GM21786 (cell line): Measurements from ENCODE around the gene PTRH1.
A peak's percentile ranks its signal among the peaks of the same experiment; 100 is the strongest.

Source experiments
- ATAC-seq: cut with Tn5 transposase; IDR thresholded peaks from one replicate; pipeline ENCODE4 v1.9.1; 2021; ENCODE audit not compliant: unreplicated experiment

Gene PTRH1

DNA sequence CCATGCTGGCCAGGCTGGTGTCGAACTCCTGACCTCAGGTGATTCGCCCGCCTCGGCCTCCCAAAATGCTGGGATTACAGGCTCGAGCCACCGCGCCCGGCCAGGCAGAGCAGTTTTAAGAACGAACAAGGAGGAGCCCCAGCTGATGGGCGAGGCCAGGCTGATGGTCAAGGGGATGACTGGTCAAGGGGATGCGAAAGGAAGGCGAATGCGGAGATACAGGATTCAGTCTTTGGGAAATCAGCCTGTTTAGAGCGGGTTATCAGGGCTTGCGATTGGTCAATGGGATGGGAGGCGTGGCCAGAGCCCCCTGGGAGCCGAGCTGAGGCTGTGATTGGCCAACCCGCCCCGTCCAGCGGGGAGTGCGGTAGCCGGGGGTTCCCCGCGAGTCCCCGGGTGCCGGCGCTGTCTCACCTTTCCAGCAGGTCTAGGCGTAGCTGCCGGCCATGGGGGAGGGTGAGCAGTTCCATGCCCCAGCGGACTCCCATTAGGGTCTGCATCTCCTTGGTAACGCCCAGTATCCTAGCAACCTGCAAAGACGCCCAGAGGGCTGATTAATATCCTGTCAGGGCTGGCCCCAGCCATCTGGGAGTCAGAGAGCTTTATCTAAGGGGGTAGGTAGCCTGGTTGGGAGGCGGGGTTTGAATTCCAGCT lies 27.1 kb upstream of the PTRH1 start:
- no peak for ATAC-seq

DNA sequence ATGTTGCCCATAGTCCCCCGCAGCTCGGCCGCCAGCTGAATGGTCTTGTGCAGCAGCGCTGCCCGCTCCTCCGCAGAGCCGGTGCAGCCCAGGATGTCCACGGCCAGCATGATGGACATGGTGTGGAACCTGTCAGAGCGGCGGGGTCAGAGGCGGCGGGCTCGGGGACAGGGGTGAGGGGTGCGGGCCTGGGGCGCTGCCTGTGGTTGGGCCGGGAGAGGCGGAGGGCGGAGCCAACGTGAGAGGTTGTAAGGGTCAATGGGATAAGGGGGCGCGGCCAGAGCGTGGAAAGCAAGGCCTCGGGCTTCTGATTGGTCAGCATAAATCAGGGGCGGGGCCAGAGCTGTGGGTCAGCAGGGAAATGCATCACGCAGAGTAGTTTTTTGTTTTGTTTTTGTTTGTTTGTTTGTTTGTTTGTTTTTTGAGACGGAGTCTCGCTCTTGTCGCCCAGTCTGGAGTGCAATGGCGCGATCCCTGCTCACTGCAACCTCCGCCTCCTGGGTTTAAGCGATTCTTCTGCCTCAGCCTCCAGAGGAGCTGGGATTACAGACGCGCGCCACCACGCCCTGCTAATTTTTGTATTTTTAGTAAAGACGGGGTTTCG lies 26.5 kb upstream of the PTRH1 start:
- ATAC-seq, result no peak

DNA sequence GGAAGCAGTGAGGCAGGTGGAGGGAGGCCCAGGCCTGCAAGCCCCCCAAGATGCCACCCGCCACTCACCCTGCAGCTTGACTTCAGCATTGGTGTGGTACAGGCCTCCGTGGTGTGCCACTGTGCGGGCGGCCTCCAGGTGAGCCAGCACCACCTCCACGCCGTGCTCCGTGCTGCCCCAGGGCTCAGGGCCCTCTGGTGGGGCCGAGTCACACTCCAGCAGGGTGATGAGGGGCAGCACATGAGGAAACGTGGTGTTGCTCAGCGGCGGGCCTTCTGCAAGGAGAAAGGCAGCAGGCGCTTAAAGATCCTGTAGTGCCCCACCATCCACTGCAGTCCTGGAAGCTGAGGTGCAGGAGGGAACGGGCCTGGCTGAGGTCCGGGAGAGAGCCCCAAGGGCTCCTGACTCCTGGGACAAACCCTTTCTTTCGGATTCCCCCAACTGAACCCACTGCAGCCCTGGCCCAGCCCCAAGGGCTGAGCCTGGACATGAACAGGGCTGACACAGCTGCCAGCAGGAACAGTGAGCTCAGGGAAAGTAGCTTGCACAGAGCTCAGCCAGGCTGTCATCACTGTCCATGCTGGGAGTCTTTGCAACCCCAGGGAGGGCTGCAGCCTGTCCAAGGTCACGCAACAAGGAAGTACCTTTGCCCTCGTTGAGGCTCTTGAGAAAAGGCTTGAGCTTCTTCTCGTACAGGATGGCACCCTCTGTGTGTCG lies 24.3 kb upstream of the PTRH1 start:
- ATAC-seq, result no peak

DNA sequence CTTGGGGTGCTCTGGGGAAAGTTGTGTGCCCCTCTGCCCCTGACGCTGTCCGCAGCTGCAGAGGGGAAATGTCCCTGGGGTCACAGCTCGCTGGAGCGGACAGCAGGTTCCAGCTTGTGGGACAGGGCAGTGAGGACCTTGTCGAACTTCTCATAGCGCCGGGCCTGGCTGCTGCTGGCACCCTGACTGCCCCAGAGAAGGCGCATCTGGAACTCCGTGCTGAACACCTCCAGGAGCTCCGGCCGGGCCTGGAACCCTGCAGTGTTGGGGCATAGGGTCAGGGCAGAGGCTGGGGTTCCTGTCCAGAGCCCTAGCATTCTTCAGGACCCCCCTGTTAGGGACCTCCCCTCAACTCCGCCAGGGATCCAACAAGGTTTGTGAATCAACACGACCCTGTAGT lies 23.2 kb upstream of the PTRH1 start:
- no peak for ATAC-seq

DNA sequence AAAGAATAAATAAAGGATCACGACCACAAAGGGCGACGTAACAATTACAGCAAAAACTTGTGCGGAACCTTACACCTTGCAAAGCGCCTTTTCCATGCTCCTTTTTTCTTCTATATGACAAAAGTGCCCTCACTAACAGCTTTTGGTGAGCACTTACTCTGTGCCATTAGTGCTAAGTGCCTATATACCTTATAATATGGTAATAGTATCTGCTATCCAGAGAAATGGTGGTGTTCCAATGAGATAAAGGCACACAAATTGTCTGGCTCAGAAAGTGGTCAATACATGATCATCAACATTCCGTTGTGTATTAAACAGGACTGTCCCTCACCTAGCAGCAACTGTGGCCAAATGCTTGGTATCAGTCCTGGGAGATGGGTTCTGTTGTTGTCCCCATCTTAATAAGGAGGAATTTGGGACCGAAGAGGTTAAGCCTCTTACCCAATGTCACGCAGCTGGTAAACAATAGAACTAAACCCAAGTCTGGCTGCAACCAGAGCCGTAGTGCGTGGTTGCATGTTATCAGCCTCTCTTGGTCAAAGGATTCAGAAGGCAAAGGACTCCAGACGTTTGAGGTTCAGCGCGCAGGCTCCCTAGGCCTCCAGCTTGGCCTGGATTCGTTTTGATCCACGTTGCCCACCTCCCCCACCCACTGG lies 20.2 kb upstream of the PTRH1 start:
- ATAC-seq, result peak; percentile 6

DNA sequence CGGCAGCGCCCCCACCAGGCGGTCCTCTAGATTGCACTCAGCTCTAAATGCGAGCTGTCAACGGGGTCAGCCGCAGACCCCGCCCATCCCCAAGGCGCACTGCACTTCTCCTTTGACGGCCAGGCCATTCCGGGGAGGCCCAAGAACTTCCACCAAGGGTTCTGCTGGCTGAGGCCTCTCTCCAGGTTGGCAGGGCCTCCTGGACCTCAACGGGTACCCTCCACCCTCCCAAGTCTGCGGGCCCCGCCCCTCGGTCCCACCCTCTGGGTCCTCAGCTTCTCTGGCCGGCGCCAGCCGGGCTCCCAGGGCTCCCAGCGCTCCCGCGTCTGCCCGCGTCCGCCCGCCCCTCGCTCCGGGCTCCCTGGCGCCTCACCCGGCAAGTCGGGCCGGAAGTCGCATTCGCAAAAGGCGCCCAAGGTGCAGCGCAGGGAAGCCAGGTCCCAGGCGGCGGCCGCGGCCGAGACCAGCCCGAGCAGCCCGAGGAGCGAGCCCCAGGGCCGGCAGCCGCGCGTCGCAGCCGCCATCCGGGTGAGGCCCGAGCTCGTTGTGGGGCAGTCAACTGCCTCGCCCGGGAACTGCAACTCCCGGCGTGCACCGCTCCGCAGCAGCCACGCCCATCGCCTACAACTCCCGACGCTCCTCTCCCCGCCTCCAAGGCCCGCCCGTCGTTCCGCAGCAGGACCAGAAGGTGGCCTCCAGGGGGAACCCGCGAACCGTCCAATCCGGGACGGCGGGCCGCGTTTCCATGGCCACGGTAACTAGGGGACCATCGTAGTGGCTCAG lies 19.5 kb upstream of the PTRH1 start, which contains the start of gene TOR2A:
TSS of gene TOR2A (minus strand) at position 548 of the 783 bp plus-strand sequence. CDS start at position 524, 24 bp downstream.
- ATAC-seq, result peak; percentile 79

DNA sequence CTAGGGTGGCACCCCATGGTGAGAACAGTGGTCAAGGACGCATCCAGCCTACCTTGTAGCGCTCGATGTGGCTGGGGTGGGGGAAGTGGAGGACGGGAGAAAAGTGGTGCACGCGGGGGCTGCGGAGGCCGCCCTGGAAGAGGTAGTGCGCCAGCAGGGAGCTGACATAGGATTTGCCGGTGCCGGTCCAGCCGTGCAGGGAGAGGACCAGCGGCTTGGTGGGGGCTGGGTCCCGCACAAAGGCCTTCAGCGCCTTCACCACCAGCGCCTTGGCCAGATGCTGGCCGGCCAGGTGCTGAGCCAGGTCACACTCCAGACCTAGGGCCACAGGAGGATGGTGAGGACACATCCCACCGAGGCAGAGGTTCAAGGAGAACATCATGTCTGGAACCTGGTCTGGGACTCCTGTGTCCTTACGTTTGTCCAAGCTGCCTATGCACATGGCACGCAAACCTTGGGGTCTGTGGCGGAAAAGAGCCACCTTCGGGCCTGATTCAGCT lies 18.8 kb upstream of the PTRH1 start:
- no peak for ATAC-seq

- no peak for ATAC-seq
Measured at GRCh38 chr9:127733614-127734013, 18.2 kb upstream of the PTRH1 start.

- ATAC-seq, result no peak
Measured at GRCh38 chr9:127732444-127732843, 17.0 kb upstream of the PTRH1 start.

DNA sequence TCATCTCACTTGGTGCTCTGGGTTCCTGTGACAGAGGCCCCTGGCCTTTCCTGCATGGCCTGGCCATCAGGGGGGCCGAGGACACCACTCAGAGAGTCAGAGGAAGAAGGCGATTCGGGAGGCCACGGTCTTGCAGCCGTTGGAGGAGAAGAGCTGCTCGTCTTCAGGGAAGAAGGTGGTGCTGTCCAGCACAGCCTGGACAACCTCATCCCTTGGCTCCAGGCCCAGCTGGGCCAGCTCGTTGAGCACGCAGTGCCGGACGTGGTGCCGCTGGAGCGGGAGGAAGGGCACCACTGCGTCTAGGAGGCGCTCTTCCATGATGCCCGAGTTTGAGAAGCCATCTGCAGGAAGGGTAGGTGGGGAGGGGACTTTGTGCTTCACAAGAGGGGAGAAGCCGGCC lies 16.5 kb upstream of the PTRH1 start:
- no peak for ATAC-seq

DNA sequence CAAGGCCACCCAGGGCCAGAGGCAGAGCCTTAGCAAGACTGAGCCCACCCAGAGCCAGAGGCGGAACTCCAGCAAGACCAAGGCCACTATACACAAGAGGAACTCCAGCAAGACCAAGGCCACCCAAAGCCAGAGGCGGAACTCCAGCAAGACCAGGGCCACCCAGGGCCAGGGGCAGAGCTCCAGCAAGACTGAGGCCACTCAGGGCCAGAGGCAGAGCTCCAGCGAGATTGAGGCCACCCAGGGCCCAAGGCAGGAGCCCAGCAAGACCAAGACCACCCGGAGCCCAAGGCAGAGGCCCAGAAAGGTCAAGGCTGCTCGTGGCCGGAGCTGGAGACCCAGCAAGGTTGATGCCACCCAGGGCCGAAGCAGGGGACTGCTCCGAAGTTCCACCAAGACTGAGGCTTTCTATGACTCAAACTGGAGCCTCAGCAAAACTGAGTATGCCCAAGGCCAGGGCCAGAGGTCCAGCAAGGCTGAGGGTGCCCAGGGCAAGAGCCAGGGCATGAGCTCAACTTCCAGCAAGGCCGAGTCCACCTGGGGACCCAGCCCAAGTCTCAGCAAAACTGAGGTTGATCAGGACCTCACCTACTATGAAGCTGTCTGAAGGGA lies 15.4 kb upstream of the PTRH1 start:
- no peak for ATAC-seq

GRCh38 chr9:127730262-127730661 lies 14.8 kb upstream of the PTRH1 start:
- no peak for ATAC-seq

DNA sequence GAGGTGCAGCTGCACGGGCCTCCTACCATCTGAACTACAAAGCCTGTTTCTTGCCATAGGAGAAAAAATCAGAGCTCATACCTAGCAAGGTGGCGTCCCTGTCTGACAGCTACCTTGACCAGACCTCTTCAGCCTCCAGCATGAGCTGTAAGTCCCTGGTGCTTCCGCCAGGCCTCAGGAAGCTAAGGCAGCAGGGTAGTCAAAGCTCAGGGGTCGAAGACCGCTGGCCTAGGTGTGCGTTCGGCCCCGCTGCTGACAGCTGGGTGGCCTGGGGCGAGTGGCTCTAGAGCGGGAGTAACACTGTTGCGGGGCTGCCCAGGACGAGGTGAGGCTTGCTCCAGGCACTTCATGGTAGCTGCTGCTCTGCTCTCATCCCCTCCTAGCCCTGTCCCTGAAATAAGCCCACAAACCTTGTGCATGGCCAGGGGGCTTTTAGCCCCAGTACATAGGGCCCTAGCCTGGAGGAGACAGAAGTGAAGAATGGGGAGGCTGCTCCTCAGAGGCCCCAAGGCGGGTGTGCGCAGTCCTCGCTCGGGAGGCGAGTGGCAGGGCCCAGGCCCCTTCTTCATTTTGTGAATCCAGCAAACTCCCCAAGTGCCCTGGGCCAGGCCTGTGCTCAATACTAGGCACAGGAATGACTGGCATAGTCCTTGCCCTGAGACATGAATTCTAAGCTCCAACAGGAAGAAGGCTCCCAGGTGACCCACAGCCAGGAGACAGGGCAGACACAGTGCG lies 14.2 kb upstream of the PTRH1 start:
- ATAC-seq, result no peak

DNA sequence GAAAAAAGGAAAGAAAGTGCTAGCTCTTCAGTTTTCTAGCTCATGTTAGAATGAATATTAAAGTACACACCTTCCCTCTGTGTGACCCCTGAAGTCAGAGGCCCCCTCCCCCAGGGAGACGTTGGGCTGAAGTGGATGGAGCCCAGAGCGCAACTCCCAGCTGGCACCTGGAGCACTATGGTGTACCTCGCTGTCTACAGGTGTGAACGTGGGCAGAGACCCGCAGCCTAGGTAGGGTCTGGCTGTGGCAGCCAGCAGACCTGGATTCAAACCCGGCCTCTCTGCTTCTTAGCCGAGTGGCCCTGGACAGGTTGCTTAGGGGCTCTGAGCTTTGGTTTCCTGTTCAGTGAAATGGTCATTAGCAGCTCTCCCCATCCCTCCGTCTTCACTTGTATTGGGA lies 13.3 kb upstream of the PTRH1 start:
- no peak for ATAC-seq

- no peak for ATAC-seq
Measured at GRCh38 chr9:127726871-127727270, 11.4 kb upstream of the PTRH1 start.

- ATAC-seq, result no peak
Measured at GRCh38 chr9:127724012-127724411, 8.5 kb upstream of the PTRH1 start.

- no peak for ATAC-seq
Measured at GRCh38 chr9:127723444-127723843, 8.0 kb upstream of the PTRH1 start.

- ATAC-seq, result no peak
Measured at GRCh38 chr9:127723013-127723412, 7.5 kb upstream of the PTRH1 start.

- no peak for ATAC-seq
Measured at GRCh38 chr9:127722055-127722745, 6.7 kb upstream of the PTRH1 start.
